Measurements from ENCODE around the gene GOSR1.
"Not testable (repeated sequence)": the region's sequence is repeated elsewhere in the genome, so short reads cannot be mapped to it uniquely, and the experiment has no call there.

DNA sequence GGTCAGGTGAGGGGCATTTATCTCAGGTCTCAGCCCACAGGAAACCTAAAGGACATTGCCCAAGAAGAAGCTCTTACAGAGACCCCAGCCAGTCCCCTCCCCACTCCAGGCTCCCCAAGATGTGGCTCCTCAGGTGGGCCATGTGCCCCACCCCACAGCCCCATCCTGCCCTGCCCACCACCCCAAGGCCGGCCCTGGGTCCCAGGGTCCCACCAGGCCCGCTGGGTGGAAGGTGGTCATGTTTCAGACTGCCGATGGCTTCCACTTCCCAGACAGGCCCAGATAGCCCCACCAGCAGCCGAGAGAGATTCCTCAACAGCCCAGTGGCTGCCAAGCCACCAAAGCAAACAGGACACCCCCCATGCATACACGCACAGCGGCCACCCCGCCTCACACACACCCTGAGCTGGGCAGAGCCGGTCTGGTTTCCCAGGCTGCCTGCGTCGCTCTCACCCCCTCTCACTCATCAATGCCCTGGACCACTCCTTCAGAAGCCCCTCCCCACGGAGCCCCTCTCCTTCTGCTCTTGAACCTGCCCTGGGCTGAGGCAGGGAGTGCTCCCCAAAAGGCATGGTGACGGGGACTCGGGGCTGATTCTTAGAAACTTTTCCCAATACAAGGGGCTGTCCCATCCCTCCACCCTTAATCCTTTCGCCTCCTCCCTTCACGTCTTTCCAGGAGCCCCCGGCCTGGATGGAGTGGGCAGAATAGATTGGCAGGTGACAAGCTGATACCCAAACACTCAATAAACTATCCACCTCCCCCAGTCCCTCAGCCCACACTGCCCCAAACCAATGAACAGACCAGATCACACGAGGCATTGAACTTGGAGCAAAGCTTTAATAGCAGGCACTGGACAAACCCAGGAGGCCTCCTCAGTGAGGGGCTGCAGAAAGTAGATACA is 95.7 kb downstream of the GOSR1 start:
- TF ChIP-seq CTCF (IDR thresholded peaks at IDR 0.05); POLR2A (IDR thresholded peaks at IDR 0.05); POLR2AphosphoS5 (IDR thresholded peaks at IDR 0.05; ENCODE audit: insufficient read depth in 1 of 2, low read depth in 1 of 2): not testable (repeated sequence)

Measured in vagina (tissue), 2 donors.